ENCODE results near the gene RSF1.

The RSF1 gene

GRCh38 chr11:77665240-77665965 is 155.1 kb downstream of the RSF1 start:
- Histone ChIP-seq H3K9me3 (ENCODE audit: insufficient read depth, low read length) (no peaks in the 10 kb centered on the region), H3K4me1 (ENCODE audit: insufficient read depth, insufficient read length) (no peaks in the 10 kb centered on the region), H3K9ac (ENCODE audit: insufficient read length, low read depth) (no peak overlapping the region), H3K27me3 (ENCODE audit: insufficient read depth, insufficient read length) (no peaks in the 10 kb centered on the region), H3K4me3 (ENCODE audit: insufficient read length, low read depth) (no peak overlapping the region), H3K36me3 (ENCODE audit: insufficient read depth, insufficient read length, low read length) (peaks cover 33% of the 10 kb centered on the region)
- no peak for TF ChIP-seq SUZ12 (IDR thresholded peaks at IDR 0.05; ENCODE audit: extremely low read depth, insufficient read depth, insufficient read length)
- no peak for TF ChIP-seq ZNF274 (IDR thresholded peaks at IDR 0.05; ENCODE audit: low read depth, low read length)
- no peak for TF ChIP-seq YY1 (IDR thresholded peaks at IDR 0.05; ENCODE audit: insufficient read depth, insufficient read length)
- DNase-seq (ENCODE audit: low read depth, low spot score) = no peak

- no peak for DNase-seq (ENCODE audit: low read depth, low spot score)
- Histone ChIP-seq H3K4me3 (ENCODE audit: insufficient read length, low read depth) (no peak overlapping the region), H3K36me3 (ENCODE audit: insufficient read depth, insufficient read length, low read length) (peaks cover 9% of the 10 kb centered on the region), H3K4me1 (ENCODE audit: insufficient read depth, insufficient read length) (no peaks in the 10 kb centered on the region), H3K9me3 (ENCODE audit: insufficient read depth, low read length) (no peaks in the 10 kb centered on the region), H3K27me3 (ENCODE audit: insufficient read depth, insufficient read length) (no peaks in the 10 kb centered on the region), H3K9ac (ENCODE audit: insufficient read length, low read depth) (no peak overlapping the region)
- TF ChIP-seq ZNF274 (IDR thresholded peaks at IDR 0.05; ENCODE audit: low read depth, low read length) (no peak), SUZ12 (IDR thresholded peaks at IDR 0.05; ENCODE audit: extremely low read depth, insufficient read depth, insufficient read length) (no peak), YY1 (IDR thresholded peaks at IDR 0.05; ENCODE audit: insufficient read depth, insufficient read length) (no peak)
These were observed 158.9 kb downstream of the RSF1 start for GRCh38 chr11:77661670-77662069.

GRCh38 chr11:77660947-77661346 is 159.6 kb downstream of the RSF1 start:
- TF ChIP-seq SUZ12 (IDR thresholded peaks at IDR 0.05; ENCODE audit: extremely low read depth, insufficient read depth, insufficient read length) = no peak
- no peak for TF ChIP-seq ZNF274 (IDR thresholded peaks at IDR 0.05; ENCODE audit: low read depth, low read length)
- TF ChIP-seq YY1 (IDR thresholded peaks at IDR 0.05; ENCODE audit: insufficient read depth, insufficient read length) = no peak
- DNase-seq (ENCODE audit: low read depth, low spot score) = no peak
- H3K9ac ChIP-seq (ENCODE audit: insufficient read length, low read depth) = no peak overlapping the region
- H3K36me3 ChIP-seq (ENCODE audit: insufficient read depth, insufficient read length, low read length) = peaks cover 5% of the 10 kb centered on the region
- no peaks in the 10 kb centered on the region for H3K27me3 ChIP-seq (ENCODE audit: insufficient read depth, insufficient read length)
- H3K9me3 ChIP-seq (ENCODE audit: insufficient read depth, low read length) = no peaks in the 10 kb centered on the region
- H3K4me1 ChIP-seq (ENCODE audit: insufficient read depth, insufficient read length) = no peaks in the 10 kb centered on the region
- H3K4me3 ChIP-seq (ENCODE audit: insufficient read length, low read depth) = no peak overlapping the region

GRCh38 chr11:77658213-77659013 is 162.1 kb downstream of the RSF1 start:
- TF ChIP-seq YY1 (IDR thresholded peaks at IDR 0.05; ENCODE audit: insufficient read depth, insufficient read length) (no peak), SUZ12 (IDR thresholded peaks at IDR 0.05; ENCODE audit: extremely low read depth, insufficient read depth, insufficient read length) (no peak), ZNF274 (IDR thresholded peaks at IDR 0.05; ENCODE audit: low read depth, low read length) (no peak)
- no peaks in the 10 kb centered on the region for H3K4me1 ChIP-seq (ENCODE audit: insufficient read depth, insufficient read length)
- H3K9me3 ChIP-seq (ENCODE audit: insufficient read depth, low read length) = no peaks in the 10 kb centered on the region
- H3K27me3 ChIP-seq (ENCODE audit: insufficient read depth, insufficient read length) = no peaks in the 10 kb centered on the region
- no peak for DNase-seq (ENCODE audit: low read depth, low spot score)
- H3K4me3 ChIP-seq (ENCODE audit: insufficient read length, low read depth) = no peak overlapping the region
- H3K9ac ChIP-seq (ENCODE audit: insufficient read length, low read depth) = no peak overlapping the region
- no peaks in the 10 kb centered on the region for H3K36me3 ChIP-seq (ENCODE audit: insufficient read depth, insufficient read length, low read length)

GRCh38 chr11:77656362-77656761 is 164.2 kb downstream of the RSF1 start:
- Histone ChIP-seq H3K4me1 (ENCODE audit: insufficient read depth, insufficient read length) (no peaks in the 10 kb centered on the region), H3K27me3 (ENCODE audit: insufficient read depth, insufficient read length) (no peaks in the 10 kb centered on the region), H3K9ac (ENCODE audit: insufficient read length, low read depth) (no peak overlapping the region), H3K36me3 (ENCODE audit: insufficient read depth, insufficient read length, low read length) (no peaks in the 10 kb centered on the region), H3K9me3 (ENCODE audit: insufficient read depth, low read length) (no peaks in the 10 kb centered on the region), H3K4me3 (ENCODE audit: insufficient read length, low read depth) (no peak overlapping the region)
- DNase-seq (ENCODE audit: low read depth, low spot score) = no peak
- TF ChIP-seq YY1 (IDR thresholded peaks at IDR 0.05; ENCODE audit: insufficient read depth, insufficient read length) (no peak), SUZ12 (IDR thresholded peaks at IDR 0.05; ENCODE audit: extremely low read depth, insufficient read depth, insufficient read length) (no peak), ZNF274 (IDR thresholded peaks at IDR 0.05; ENCODE audit: low read depth, low read length) (no peak)

- no peak for DNase-seq (ENCODE audit: low read depth, low spot score)
- H3K9ac ChIP-seq (ENCODE audit: insufficient read length, low read depth) = no peak overlapping the region
These were observed 165.6 kb downstream of the RSF1 start for GRCh38 chr11:77654770-77655434.

GRCh38 chr11:77650123-77650522 is 170.4 kb downstream of the RSF1 start:
- H3K4me3 ChIP-seq (ENCODE audit: insufficient read length, low read depth) = no peak overlapping the region
- no peaks in the 10 kb centered on the region for H3K27me3 ChIP-seq (ENCODE audit: insufficient read depth, insufficient read length)
- DNase-seq (ENCODE audit: low read depth, low spot score) = no peak
- no peaks in the 10 kb centered on the region for H3K9me3 ChIP-seq (ENCODE audit: insufficient read depth, low read length)
- no peaks in the 10 kb centered on the region for H3K4me1 ChIP-seq (ENCODE audit: insufficient read depth, insufficient read length)
- H3K9ac ChIP-seq (ENCODE audit: insufficient read length, low read depth) = no peak overlapping the region
- TF ChIP-seq YY1 (IDR thresholded peaks at IDR 0.05; ENCODE audit: insufficient read depth, insufficient read length) = no peak
- TF ChIP-seq ZNF274 (IDR thresholded peaks at IDR 0.05; ENCODE audit: low read depth, low read length) = no peak
- TF ChIP-seq SUZ12 (IDR thresholded peaks at IDR 0.05; ENCODE audit: extremely low read depth, insufficient read depth, insufficient read length) = no peak
- no peaks in the 10 kb centered on the region for H3K36me3 ChIP-seq (ENCODE audit: insufficient read depth, insufficient read length, low read length)

More at GRCh38 chr11:77654770-77655434, 165.6 kb downstream of the RSF1 start:
- Histone ChIP-seq H3K27me3 (ENCODE audit: insufficient read depth, insufficient read length) (no peaks in the 10 kb centered on the region), H3K4me3 (ENCODE audit: insufficient read length, low read depth) (no peak overlapping the region), H3K9me3 (ENCODE audit: insufficient read depth, low read length) (no peaks in the 10 kb centered on the region), H3K4me1 (ENCODE audit: insufficient read depth, insufficient read length) (no peaks in the 10 kb centered on the region), H3K36me3 (ENCODE audit: insufficient read depth, insufficient read length, low read length) (no peaks in the 10 kb centered on the region)
- TF ChIP-seq ZNF274 (IDR thresholded peaks at IDR 0.05; ENCODE audit: low read depth, low read length) (no peak), SUZ12 (IDR thresholded peaks at IDR 0.05; ENCODE audit: extremely low read depth, insufficient read depth, insufficient read length) (no peak), YY1 (IDR thresholded peaks at IDR 0.05; ENCODE audit: insufficient read depth, insufficient read length) (no peak)

All from NT2/D1 (cell line).